A549 (cell line): ENCODE results near the gene KNOP1. TPM values are rescaled to one million over a fixed set of nuclear protein-coding genes. Genes with fewer than 3 reads are reported as not detected.

Source experiments
- ATAC-seq, 2 experiments: fragments of 200-7000 bp in 1 of 2; fragments of >200 bp in 1 of 2; cut with Nextera tagmentation in 1 of 2; cut with Tn5 transposase in 1 of 2; 3 replicates each; pipeline versions ENCODE4 v1.8.0 to v1.9.1; 2018 to 2020; ENCODE audit warnings: mild to moderate bottlenecking in 1 of 2, moderate library complexity in 1 of 2
- CTCF ChIA-PET: fragments of 300-600 bp; sonication (Branson Sonifier 250); formaldehyde crosslinking; extraction: SDS; loops from one replicate; lab custom pipeline; 2021; ENCODE audit warnings: antibody characterized with exemption, inconsistent platforms; lab: Yijun Ruan, JAX
- POLR2A ChIA-PET: fragments of 350-600 bp; formaldehyde crosslinking; extraction: SDS; loops from one replicate; lab custom pipeline; 2021; ENCODE audit warnings: antibody characterized with exemption, inconsistent platforms; lab: Yijun Ruan, JAX
- DNase-seq, 2 experiments: peaks; one replicate each; pipeline versions ENCODE4 v3.0.0 to v3.0.0-alpha.2; 2011 to 2016; ENCODE audit warnings: low read depth in 1 of 2, low spot score in 1 of 2
- FAIRE-seq: peaks from 2 replicates; lab custom pipeline; 2011; peaks lifted over from hg19 to GRCh38; lab: Jason Lieb, UNC
- H3K27ac ChIP-seq, 2 experiments: fragments of >200 bp; sonication (Bioruptor Twin); formaldehyde crosslinking; 3 replicates each; pipeline ENCODE4 v1.5.1; 2016 to 2017
- H3K4me1 ChIP-seq: fragments of >200 bp; sonication (Bioruptor Twin); formaldehyde crosslinking; 3 replicates; pipeline ENCODE4 v1.6.1; 2016
- H3K4me2 ChIP-seq: fragments of >200 bp; sonication (Bioruptor Twin); formaldehyde crosslinking; 3 replicates; pipeline ENCODE4 v1.6.1; 2016
- H3K4me3 ChIP-seq: fragments of >200 bp; sonication (Bioruptor Twin); formaldehyde crosslinking; 3 replicates; pipeline ENCODE4 v1.5.1; 2016
- H3K9me3 ChIP-seq: fragments of >200 bp; sonication (Bioruptor Twin); formaldehyde crosslinking; 3 replicates; pipeline ENCODE4 v1.6.1; 2016
- BHLHE40 ChIP-seq: IDR thresholded peaks from 2 replicates; pipeline ENCODE4 v1.6.1; 2012; ENCODE audit warnings: low read depth, low read length, inconsistent platforms
- CHD2 ChIP-seq: fragments of 150-350 bp; IDR thresholded peaks from 2 replicates; pipeline ENCODE4 v1.6.1; 2014; ENCODE audit warnings: low read length; ENCODE audit not compliant: partially characterized antibody
- EP300 ChIP-seq, 2 experiments: fragments of >200 bp; sonication (Bioruptor Twin); formaldehyde crosslinking; IDR thresholded peaks; 2 replicates in 1 of 2; 3 replicates in 1 of 2; pipeline ENCODE4 v1.6.1; 2016 to 2017
- ESRRA ChIP-seq: fragments of 150-350 bp; IDR thresholded peaks from 2 replicates; pipeline ENCODE4 v1.6.1; 2014; ENCODE audit warnings: mild to moderate bottlenecking, low read length, borderline replicate concordance
- FOSB ChIP-seq: fragments of 250-450 bp; sonication (Bioruptor Pico); IDR thresholded peaks from 2 replicates; pipeline ENCODE4 v1.5.0; 2020; ENCODE audit warnings: mild to moderate bottlenecking, moderate library complexity
- FOSL2 ChIP-seq, 2 experiments: fragments of 450-650 bp in 1 of 2; fragments of >200 bp in 1 of 2; sonication (Bioruptor Twin) in 1 of 2; formaldehyde crosslinking; IDR thresholded peaks; 2 replicates each; pipeline versions ENCODE4 v1.5.0 to v1.6.1; 2016 to 2020; ENCODE audit warnings: mild to moderate bottlenecking in 1 of 2, moderate library complexity in 1 of 2
- FOXS1 ChIP-seq: fragments of 250-450 bp; sonication (Bioruptor Pico); IDR thresholded peaks from 2 replicates; pipeline ENCODE4 v1.5.0; 2020; ENCODE audit warnings: mild to moderate bottlenecking, moderate library complexity
- HEYL ChIP-seq: fragments of 250-450 bp; sonication (Bioruptor Pico); IDR thresholded peaks from 2 replicates; pipeline ENCODE4 v1.8.0; 2021; ENCODE audit warnings: mild to moderate bottlenecking, moderate library complexity
- HOXA7 ChIP-seq: fragments of 250-450 bp; sonication (Bioruptor Pico); IDR thresholded peaks from 2 replicates; pipeline ENCODE4 v1.5.0; 2020; ENCODE audit warnings: mild to moderate bottlenecking, moderate library complexity
- KDM1A ChIP-seq: fragments of 200-600 bp; sonication (generic); IDR thresholded peaks from 2 replicates; pipeline ENCODE4 v1.6.1; 2016; ENCODE audit warnings: low read depth, mild to moderate bottlenecking
- KDM5A ChIP-seq: fragments of 200-600 bp; sonication (generic); IDR thresholded peaks from 2 replicates; pipeline ENCODE4 v1.6.1; 2016; ENCODE audit warnings: antibody characterized with exemption, mild to moderate bottlenecking
- MAZ ChIP-seq: fragments of 150-350 bp; IDR thresholded peaks from 2 replicates; pipeline ENCODE4 v1.6.1; 2014; ENCODE audit warnings: antibody characterized with exemption, low read depth, low read length, borderline replicate concordance
- POLR2A ChIP-seq: IDR thresholded peaks from 2 replicates; pipeline ENCODE4 v1.6.1; 2012; ENCODE audit warnings: mild to moderate bottlenecking, low read length
- POLR2AphosphoS2 ChIP-seq: conservative IDR thresholded peaks from 2 replicates; pipeline ENCODE4 v1.6.1; 2012; ENCODE audit warnings: low read length, improper control_type of control experiment, inconsistent platforms
- RFX5 ChIP-seq: fragments of 450-650 bp; IDR thresholded peaks from 2 replicates; pipeline ENCODE4 v1.7.1; 2014; ENCODE audit warnings: antibody characterized with exemption, mild to moderate bottlenecking, moderate library complexity
- ZC3H11A ChIP-seq: fragments of 450-650 bp; IDR thresholded peaks from 2 replicates; pipeline ENCODE4 v1.6.1; 2014; ENCODE audit warnings: antibody characterized with exemption, mild to moderate bottlenecking
- ZNF302 ChIP-seq: fragments of 250-450 bp; sonication (Bioruptor Pico); IDR thresholded peaks from 2 replicates; pipeline ENCODE4 v1.9.0; 2021; ENCODE audit warnings: inconsistent platforms, mild to moderate bottlenecking, moderate library complexity
- ZSCAN20 ChIP-seq: fragments of 250-450 bp; sonication (Bioruptor Pico); IDR thresholded peaks from 2 replicates; pipeline ENCODE4 v1.8.0; 2022; ENCODE audit warnings: mild to moderate bottlenecking, moderate library complexity
- WGBS: methylation state at CpG from one replicate; pipeline ENCODE4 v1.1.6; 2017; ENCODE audit errors: missing lambda C conversion rate; 5-methylcytosine and 5-hydroxymethylcytosine counted together
- polyA plus RNA-seq, 4 experiments: library from polyadenylated mRNA; depleted of rRNA in 3 of 4; stranded (reverse); fragments of >200 nt; fragmentation: RNase III in 1 of 4; extraction: RNeasy Plus Mini Kit Qiagen cat#74134 plus additional on column Dnase treatment in 1 of 4; gene quantifications; 2 replicates in 3 of 4; 3 replicates in 1 of 4; pipeline ENCODE4 v1.2.3, GENCODE V29; 2011 to 2017
- TF ChIP-seq, protein P1 (sequence below): fragments of >200 bp; sonication (Bioruptor Twin); formaldehyde crosslinking; IDR thresholded peaks from 3 replicates; pipeline ENCODE4 v1.6.1; 2016
- TF ChIP-seq, protein P2 (sequence below): fragments of 150-350 bp; IDR thresholded peaks from 2 replicates; pipeline ENCODE4 v1.6.1; 2014; ENCODE audit warnings: low read depth, mild to moderate bottlenecking, low read length
- TF ChIP-seq, protein P3 (sequence below): IDR thresholded peaks from 2 replicates; pipeline ENCODE4 v1.6.1; 2012
- TF ChIP-seq, protein P4 (sequence below): IDR thresholded peaks from 2 replicates; pipeline ENCODE4 v1.6.1; 2012

KNOP1 gene
- polyA plus RNA-seq, 2 of the 4 experiments (the other 2 are of a cell fraction), result 38.2 to 44.8 TPM

DNA sequence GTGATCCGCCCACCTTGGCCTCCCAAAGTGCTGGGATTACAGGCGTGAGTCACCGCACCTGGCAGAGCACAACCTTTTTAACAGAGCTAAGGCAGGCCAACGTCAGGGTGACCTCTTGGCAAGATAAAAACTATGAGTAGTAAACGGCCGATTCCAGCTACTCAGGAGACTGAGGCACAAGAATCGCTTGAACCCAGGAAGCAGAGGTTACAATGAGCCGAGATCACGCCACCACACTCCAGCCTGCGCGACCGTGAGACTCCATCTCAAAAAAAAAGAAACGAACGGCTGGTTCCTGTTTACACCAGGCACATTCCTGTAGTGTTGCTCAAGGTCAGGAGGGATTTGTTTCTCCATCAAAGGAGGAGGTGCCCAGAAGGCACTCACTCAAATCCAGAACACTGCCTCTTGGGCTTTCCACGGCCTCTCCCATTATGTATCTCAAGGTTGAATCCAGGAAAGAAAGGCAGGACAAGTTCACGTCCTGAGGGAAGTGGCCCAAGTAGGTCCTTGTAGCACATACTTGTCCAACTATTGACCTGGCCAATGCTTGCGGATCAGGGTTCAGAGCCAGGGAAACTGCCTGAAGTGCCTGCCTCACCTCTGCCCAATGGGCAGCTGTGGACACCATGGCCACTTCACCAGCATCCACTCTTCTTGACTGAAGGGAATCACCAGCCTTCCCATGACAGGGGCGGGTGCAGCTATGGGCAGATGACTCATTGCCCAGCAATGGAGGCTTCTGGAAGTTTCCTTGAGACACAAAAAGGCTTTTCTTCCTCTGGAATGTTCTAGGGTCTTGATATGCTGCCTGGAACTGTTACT is 13.5 kb downstream of the KNOP1 start:
- TF ChIP-seq FOSL2 (IDR thresholded peaks at IDR 0.05) (no peak), FOSL2 (CRISPR knock-in tag; IDR thresholded peaks at IDR 0.05) (peak; percentile 59), EP300 (IDR thresholded peaks at IDR 0.05) (no peak), ESRRA (no peak), RFX5 (no peak)
- CTCF ChIA-PET, result interaction anchor here (1.0 to 2.6 kb wide), 4 partner anchors 10 to 104 kb away, joined by 3 to 7 read pairs (median 4); partner anchors contain the start of genes IQCK and KNOP1
- peak in 1 of 2 experiments; percentile 28 for DNase-seq
- POLR2A ChIA-PET, result interaction anchor here (0.9 kb wide), 1 partner anchor 180 kb away, joined by 4 read pairs; the partner anchor contains the start of gene GPRC5B
- ATAC-seq, result no peak
- H3K4me2 ChIP-seq, result no peak overlapping the region
- peak overlapping the region in 1 of 2 experiments; percentile 37; a peak in 3 of 6 replicates for H3K27ac ChIP-seq
- H3K4me3 ChIP-seq, result no peak overlapping the region
- WGBS, result 88% methylated on average over 18 of the region's 18 CpGs
- FAIRE-seq, result no peak
- peaks cover 39% of the 10 kb centered on the region for H3K4me1 ChIP-seq
- H3K9me3 ChIP-seq, result no peaks in the 10 kb centered on the region

DNA sequence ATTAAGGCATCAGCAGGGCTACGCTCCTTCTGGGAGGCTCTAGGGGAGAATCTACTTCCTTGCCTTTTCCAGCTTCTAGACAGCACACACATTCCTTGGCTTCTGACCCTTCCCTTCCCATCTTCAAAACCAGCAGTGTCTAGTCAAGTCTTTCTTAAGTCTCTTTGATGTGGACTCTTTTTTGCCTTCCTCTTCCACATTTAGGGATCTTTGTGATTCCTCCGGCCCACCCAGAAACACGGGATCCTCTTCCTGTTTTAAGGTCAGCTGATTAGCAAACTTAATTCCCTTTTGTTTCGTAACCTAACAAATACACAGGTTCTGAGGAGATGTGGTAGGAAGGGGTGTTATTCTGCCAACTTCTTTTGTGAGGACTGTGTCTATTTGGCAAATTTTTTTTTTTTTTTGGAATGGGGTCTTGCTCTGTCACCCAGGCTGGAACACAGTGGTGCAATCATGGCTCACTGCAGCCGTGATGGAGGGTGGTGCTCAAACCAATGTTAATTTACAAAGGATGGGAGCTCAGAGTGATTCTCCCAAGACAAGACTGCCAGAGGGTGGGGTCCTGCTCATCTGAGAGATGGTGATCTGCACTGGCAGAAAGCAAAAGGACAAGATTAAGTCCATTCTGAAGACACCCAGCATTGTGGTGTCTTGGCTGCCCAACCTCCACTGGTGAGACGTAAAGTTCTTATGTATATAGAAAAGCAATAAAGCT is 14.7 kb downstream of the KNOP1 start:
- no peak for TF ChIP-seq FOXS1 (CRISPR knock-in tag)
- TF ChIP-seq MAZ, result no peak
- TF ChIP-seq FOSB, result no peak
- TF ChIP-seq RFX5, result no peak
- no peak for TF ChIP-seq ESRRA
- TF ChIP-seq ZSCAN20 (CRISPR knock-in tag), result no peak
- TF ChIP-seq HEYL (CRISPR knock-in tag), result no peak
- TF ChIP-seq, protein P1, sequence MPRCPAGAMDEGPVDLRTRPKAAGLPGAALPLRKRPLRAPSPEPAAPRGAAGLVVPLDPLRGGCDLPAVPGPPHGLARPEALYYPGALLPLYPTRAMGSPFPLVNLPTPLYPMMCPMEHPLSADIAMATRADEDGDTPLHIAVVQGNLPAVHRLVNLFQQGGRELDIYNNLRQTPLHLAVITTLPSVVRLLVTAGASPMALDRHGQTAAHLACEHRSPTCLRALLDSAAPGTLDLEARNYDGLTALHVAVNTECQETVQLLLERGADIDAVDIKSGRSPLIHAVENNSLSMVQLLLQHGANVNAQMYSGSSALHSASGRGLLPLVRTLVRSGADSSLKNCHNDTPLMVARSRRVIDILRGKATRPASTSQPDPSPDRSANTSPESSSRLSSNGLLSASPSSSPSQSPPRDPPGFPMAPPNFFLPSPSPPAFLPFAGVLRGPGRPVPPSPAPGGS, result no peak
- TF ChIP-seq ZNF302 (CRISPR knock-in tag), result no peak
- TF ChIP-seq, protein P2, sequence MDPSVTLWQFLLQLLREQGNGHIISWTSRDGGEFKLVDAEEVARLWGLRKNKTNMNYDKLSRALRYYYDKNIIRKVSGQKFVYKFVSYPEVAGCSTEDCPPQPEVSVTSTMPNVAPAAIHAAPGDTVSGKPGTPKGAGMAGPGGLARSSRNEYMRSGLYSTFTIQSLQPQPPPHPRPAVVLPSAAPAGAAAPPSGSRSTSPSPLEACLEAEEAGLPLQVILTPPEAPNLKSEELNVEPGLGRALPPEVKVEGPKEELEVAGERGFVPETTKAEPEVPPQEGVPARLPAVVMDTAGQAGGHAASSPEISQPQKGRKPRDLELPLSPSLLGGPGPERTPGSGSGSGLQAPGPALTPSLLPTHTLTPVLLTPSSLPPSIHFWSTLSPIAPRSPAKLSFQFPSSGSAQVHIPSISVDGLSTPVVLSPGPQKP, result no peak
- TF ChIP-seq, protein P3, sequence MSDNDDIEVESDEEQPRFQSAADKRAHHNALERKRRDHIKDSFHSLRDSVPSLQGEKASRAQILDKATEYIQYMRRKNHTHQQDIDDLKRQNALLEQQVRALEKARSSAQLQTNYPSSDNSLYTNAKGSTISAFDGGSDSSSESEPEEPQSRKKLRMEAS, result no peak
- TF ChIP-seq, protein P4, sequence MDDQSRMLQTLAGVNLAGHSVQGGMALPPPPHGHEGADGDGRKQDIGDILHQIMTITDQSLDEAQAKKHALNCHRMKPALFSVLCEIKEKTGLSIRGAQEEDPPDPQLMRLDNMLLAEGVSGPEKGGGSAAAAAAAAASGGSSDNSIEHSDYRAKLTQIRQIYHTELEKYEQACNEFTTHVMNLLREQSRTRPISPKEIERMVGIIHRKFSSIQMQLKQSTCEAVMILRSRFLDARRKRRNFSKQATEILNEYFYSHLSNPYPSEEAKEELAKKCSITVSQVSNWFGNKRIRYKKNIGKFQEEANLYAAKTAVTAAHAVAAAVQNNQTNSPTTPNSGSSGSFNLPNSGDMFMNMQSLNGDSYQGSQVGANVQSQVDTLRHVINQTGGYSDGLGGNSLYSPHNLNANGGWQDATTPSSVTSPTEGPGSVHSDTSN, result no peak
- no peak for TF ChIP-seq POLR2A
- TF ChIP-seq CHD2, result no peak
- no peak for TF ChIP-seq KDM1A
- no peak for TF ChIP-seq ZC3H11A
- TF ChIP-seq POLR2AphosphoS2, result no peak
- TF ChIP-seq HOXA7 (CRISPR knock-in tag), result no peak
- no peak for TF ChIP-seq BHLHE40
- TF ChIP-seq KDM5A, result no peak
- ChIA-PET CTCF (interaction anchor here (0.6 to 2.6 kb wide), 7 partner anchors 8 to 617 kb away, joined by 3 to 7 read pairs (median 3); partner anchors contain the start of genes IQCK and KNOP1), POLR2A (no interaction called here)
- H3K9me3 ChIP-seq, result no peaks in the 10 kb centered on the region
- DNase-seq (no peak), FAIRE-seq (no peak), ATAC-seq (no peak)
- peaks cover 49% of the 10 kb centered on the region for H3K4me1 ChIP-seq
- no peak overlapping the region for H3K4me2 ChIP-seq
- no peak overlapping the region for H3K27ac ChIP-seq
- WGBS, result 94% methylated on average over 6 of the region's 6 CpGs
- no peak overlapping the region for H3K4me3 ChIP-seq
